ENCODE results near the gene UROC1.

Gene UROC1

GRCh38 chr3:126439968-126440708 lies 77.4 kb downstream of the UROC1 start:
- DNase-seq (ENCODE audit: low read depth) = no peak

DNA sequence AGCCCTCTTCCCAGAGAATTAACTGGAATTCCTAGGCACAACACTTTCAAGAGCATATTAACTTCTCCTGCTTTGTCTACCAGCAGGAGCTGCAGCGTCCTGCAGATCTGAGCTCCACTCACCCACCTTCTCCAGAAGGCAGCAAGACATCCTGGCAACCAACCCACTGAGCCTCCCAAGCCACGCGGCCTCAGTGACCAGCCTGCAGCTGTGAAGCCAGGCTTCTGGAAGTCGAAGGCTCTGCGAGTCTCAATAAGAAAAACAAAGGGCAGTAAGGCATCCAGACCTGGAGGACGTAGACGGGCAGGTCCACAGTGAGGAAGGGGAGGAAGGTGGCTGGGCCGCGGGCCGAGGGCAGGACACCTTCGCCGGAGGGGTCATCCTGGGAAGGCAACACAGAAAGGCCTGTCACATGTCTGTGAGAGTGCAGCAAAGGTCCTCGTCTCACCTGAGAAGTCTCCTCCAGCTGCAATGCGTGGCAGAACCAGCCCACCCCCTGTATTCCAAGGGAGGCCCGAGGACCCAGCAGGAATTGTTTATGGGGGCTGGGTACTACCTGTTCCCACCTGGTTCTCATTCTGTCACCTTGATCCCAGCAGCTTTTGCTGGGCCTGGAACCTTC lies 78.1 kb downstream of the UROC1 start:
- no peak for DNase-seq (ENCODE audit: low read depth)

- no peak for DNase-seq (ENCODE audit: low read depth)
Observed at GRCh38 chr3:126438746-126439145, 78.8 kb downstream of the UROC1 start.

- DNase-seq (ENCODE audit: low read depth) = no peak
Observed at GRCh38 chr3:126438186-126438585, 79.4 kb downstream of the UROC1 start.

GRCh38 chr3:126436826-126437717 lies 80.5 kb downstream of the UROC1 start:
- DNase-seq (ENCODE audit: low read depth) = no peak

- DNase-seq (ENCODE audit: low read depth) = no peak
Observed at GRCh38 chr3:126435456-126436315, 81.9 kb downstream of the UROC1 start.

- no peak for DNase-seq (ENCODE audit: low read depth)
Observed at GRCh38 chr3:126434931-126435411, 82.6 kb downstream of the UROC1 start.

DNA sequence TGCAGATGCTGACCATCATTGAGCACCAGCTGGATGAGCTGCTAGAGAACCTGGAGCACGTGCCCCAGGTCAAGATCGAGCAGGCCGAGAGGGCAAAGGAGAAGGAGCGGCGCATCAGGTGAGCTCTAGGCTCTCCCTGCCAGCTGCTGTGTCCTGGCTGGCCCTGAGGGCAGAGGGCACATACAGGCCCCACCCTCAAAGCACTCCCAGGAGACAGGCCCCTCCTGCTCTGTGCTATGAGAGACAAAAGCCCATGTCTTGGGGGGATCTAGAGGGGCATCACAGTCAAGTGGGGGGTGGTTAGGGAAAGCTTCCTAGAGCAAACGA lies 83.3 kb downstream of the UROC1 start:
- DNase-seq (ENCODE audit: low read depth) = no peak

GRCh38 chr3:126433496-126434263 lies 83.9 kb downstream of the UROC1 start:
- DNase-seq (ENCODE audit: low read depth) = no peak

DNA sequence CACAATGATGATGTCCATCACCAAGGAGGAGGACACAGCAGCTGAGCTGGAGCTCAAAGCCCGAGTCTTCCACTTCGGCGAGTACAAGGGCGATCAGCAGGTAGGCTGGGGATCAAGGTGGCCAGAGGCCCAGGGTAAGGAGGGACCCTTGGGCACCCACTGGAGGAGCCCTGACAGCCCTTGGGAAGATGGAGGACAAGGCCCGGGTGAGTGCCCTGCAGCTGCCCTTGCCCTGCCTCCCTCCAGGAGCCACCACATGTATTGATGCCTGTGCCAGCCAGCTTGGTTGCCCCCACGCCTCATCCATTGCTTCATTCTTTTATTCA lies 84.5 kb downstream of the UROC1 start:
- no peak for DNase-seq (ENCODE audit: low read depth)

DNA sequence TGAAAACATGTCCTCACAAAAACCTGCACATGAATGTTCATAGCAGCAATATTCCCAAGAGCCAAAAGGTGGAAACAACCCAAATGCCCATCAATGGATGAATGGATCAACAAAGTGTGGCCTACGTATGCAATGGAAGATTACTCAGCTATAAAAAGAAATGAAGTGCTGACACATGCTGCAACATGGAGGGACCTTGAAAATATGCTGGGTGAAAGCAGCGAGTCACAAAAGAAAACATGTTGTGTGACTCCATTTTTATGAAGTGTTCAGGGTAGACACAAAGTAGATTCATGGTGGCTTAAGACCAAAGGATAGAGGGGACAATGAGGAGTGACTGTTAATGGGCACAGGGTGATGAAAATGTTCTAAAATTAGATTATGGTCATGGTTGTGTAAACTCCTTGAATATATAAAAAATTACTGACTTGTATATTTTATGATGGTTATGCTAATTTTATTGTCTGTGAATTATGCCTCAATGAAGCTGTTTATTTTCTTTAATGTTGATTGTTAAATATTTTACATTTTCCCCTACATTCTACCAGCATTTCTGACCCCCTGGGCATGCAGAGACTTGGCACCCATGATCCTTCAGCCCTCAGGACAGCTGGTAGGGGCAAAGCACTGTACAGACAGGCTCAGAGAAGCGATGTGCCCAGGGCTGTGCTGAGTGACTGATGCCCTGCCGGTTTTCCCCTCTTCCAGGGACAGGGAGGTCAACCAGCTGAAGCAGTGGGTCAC lies 85.0 kb downstream of the UROC1 start:
- peak; percentile 30 for DNase-seq (ENCODE audit: low read depth)

Measured in iris pigment epithelial cell (primary cell).